Neural cell (in vitro differentiated cells): ENCODE results near the gene CWC27. TPM values are rescaled to one million over a fixed set of nuclear protein-coding genes. Genes with fewer than 3 reads are reported as not detected.

Experiments
- H2AFZ ChIP-seq: fragments of 200-600, 300-800 bp; sonication (generic), shearing (Covaris generic); 2 replicates; pipeline ENCODE4 v1.6.0; 2014; ENCODE audit warnings: low read depth, mild to moderate bottlenecking, antibody characterized with exemption, low read length, moderate library complexity
- H3F3A ChIP-seq: fragments of 200-600 bp; shearing (Covaris generic); 2 replicates; pipeline ENCODE4 v1.6.1; 2016; ENCODE audit warnings: mild to moderate bottlenecking, moderate library complexity, mixed read lengths, antibody characterized with exemption, low read length; ENCODE audit not compliant: insufficient read depth, poor library complexity, severe bottlenecking
- H3K27ac ChIP-seq: fragments of 200-600, 300-800 bp; sonication (generic), shearing (Covaris generic); 2 replicates; pipeline ENCODE4 v1.5.1; 2014; ENCODE audit warnings: mild to moderate bottlenecking, low read length, moderate library complexity
- H3K27me3 ChIP-seq: fragments of 300-800, 200-600 bp; sonication (generic), shearing (Covaris generic); 2 replicates; pipeline ENCODE4 v1.6.0; 2014; ENCODE audit warnings: mild to moderate bottlenecking, low read depth, low read length, moderate library complexity; ENCODE audit not compliant: insufficient read depth
- H3K36me3 ChIP-seq: fragments of 300-800, 200-600 bp; sonication (generic), shearing (Covaris generic); 2 replicates; pipeline ENCODE4 v1.5.1; 2014; ENCODE audit warnings: mild to moderate bottlenecking, antibody characterized with exemption, low read length, moderate library complexity; ENCODE audit not compliant: insufficient read depth
- H3K4me2 ChIP-seq: fragments of 300-800, 200-600 bp; sonication (generic), shearing (Covaris generic); 2 replicates; pipeline ENCODE4 v1.6.0; 2014; ENCODE audit warnings: mild to moderate bottlenecking, low read length
- H3K4me3 ChIP-seq: fragments of 300-800, 200-600 bp; sonication (generic), shearing (Covaris generic); 2 replicates; pipeline ENCODE4 v1.5.1; 2014; ENCODE audit warnings: mild to moderate bottlenecking, low read length, moderate library complexity
- H3K79me2 ChIP-seq: fragments of 200-600 bp; shearing (Covaris generic); replicated peaks from 2 replicates; pipeline ENCODE4 v1.6.0; 2014; ENCODE audit warnings: mild to moderate bottlenecking, low read length, moderate library complexity; ENCODE audit not compliant: insufficient read depth
- H3K9ac ChIP-seq: fragments of 300-800, 200-600 bp; sonication (generic), shearing (Covaris generic); 2 replicates; pipeline ENCODE4 v1.6.1; 2016; ENCODE audit warnings: mild to moderate bottlenecking, low read length, mixed read lengths
- H3K9me2 ChIP-seq: fragments of 200-600 bp; shearing (Covaris generic); 2 replicates; pipeline ENCODE4 v1.6.1; 2016; ENCODE audit warnings: mild to moderate bottlenecking, low read length, mixed read lengths; ENCODE audit not compliant: insufficient read depth
- H3K9me3 ChIP-seq: fragments of 200-600, 300-800 bp; sonication (generic), shearing (Covaris generic); 2 replicates; pipeline ENCODE4 v1.6.1; 2016; ENCODE audit warnings: mild to moderate bottlenecking, mixed run types, low read length, moderate library complexity, mixed read lengths
- H4K20me1 ChIP-seq: fragments of 200-600 bp; shearing (Covaris generic); 2 replicates; pipeline ENCODE4 v1.6.1; 2016; ENCODE audit warnings: mild to moderate bottlenecking, mixed run types; ENCODE audit not compliant: insufficient read depth
- CTCF ChIP-seq: fragments of 450-650 bp; IDR thresholded peaks from 2 replicates; pipeline ENCODE4 v1.5.1; 2014; ENCODE audit warnings: antibody characterized with exemption, mild to moderate bottlenecking, moderate library complexity; ENCODE audit not compliant: poor library complexity, severe bottlenecking
- EP300 ChIP-seq: fragments of 450-650 bp; conservative IDR thresholded peaks from 2 replicates; pipeline ENCODE4 v1.6.1; 2014; ENCODE audit warnings: antibody characterized with exemption, mild to moderate bottlenecking, moderate library complexity; ENCODE audit not compliant: poor library complexity, severe bottlenecking
- EZH2 ChIP-seq: fragments of 200-600, 300-800 bp; shearing (Covaris generic), sonication (generic); IDR thresholded peaks from 2 replicates; pipeline ENCODE4 v1.6.1; 2014; ENCODE audit warnings: antibody characterized with exemption, low read length, borderline replicate concordance, mild to moderate bottlenecking; ENCODE audit not compliant: insufficient read depth, poor library complexity, severe bottlenecking
- MXI1 ChIP-seq: fragments of 450-650 bp; conservative IDR thresholded peaks from 2 replicates; pipeline ENCODE4 v1.6.1; 2014; ENCODE audit warnings: antibody characterized with exemption, mild to moderate bottlenecking; ENCODE audit not compliant: poor library complexity, severe bottlenecking
- POLR2AphosphoS5 ChIP-seq: IDR thresholded peaks from 2 replicates; pipeline ENCODE4 v1.6.1; 2012
- RAD21 ChIP-seq: fragments of 450-650 bp; conservative IDR thresholded peaks from 2 replicates; pipeline ENCODE4 v1.6.1; 2014; ENCODE audit warnings: antibody characterized with exemption, mild to moderate bottlenecking, moderate library complexity
- REST ChIP-seq: IDR thresholded peaks from 2 replicates; pipeline ENCODE4 v1.6.1; 2012; ENCODE audit warnings: borderline replicate concordance
- SMC3 ChIP-seq: fragments of 450-650 bp; conservative IDR thresholded peaks from 2 replicates; pipeline ENCODE4 v1.6.1; 2014; ENCODE audit warnings: antibody characterized with exemption, mild to moderate bottlenecking, moderate library complexity; ENCODE audit not compliant: poor library complexity
- TAF1 ChIP-seq: IDR thresholded peaks from 2 replicates; pipeline ENCODE4 v1.6.1; 2012; ENCODE audit warnings: low read depth
- polyA plus RNA-seq: library from polyadenylated mRNA; depleted of rRNA; stranded (reverse); fragments of >200 nt; gene quantifications from 2 replicates; pipeline ENCODE4 v1.2.3, GENCODE V29; 2014

The CWC27 gene
- polyA plus RNA-seq, 1 donor from 2014 or later, result 26.2 TPM

DNA sequence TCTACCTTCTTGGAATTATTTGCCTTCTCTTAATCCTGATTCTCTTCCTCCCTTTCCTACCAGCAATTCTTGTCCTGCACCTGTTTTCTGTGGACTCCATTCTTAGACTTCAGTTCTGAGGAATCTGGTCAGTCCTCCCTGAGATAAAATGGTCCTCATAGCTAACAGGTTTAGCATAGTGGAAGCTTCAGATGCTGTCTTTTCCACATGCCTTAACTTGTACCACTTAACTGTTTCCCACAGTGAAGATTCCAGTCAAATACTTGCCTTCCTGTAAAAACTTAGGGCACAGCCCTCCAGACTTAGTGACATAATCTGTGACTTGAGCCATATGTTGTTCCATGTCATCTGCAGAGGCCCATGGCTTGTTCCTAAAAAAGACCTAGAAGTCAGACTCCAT lies 261.3 kb downstream of the CWC27 start:
- no peak for TF ChIP-seq REST
- Histone ChIP-seq H3K4me2 (no peak overlapping the region), H3K9me3 (no peaks in the 10 kb centered on the region), H3K9me2 (no peaks in the 10 kb centered on the region), H3K27ac (no peak overlapping the region), H2AFZ (no peak overlapping the region), H3K79me2 (no peaks in the 10 kb centered on the region), H3K4me3 (no peak overlapping the region), H3K9ac (no peak overlapping the region), H3F3A (no peaks in the 10 kb centered on the region), H3K36me3 (no peaks in the 10 kb centered on the region), H3K27me3 (no peaks in the 10 kb centered on the region), H4K20me1 (no peaks in the 10 kb centered on the region)

- no peaks in the 10 kb centered on the region for H3F3A ChIP-seq
- no peaks in the 10 kb centered on the region for H3K79me2 ChIP-seq
- no peak overlapping the region for H3K4me3 ChIP-seq
- H3K4me2 ChIP-seq, result no peak overlapping the region
- no peak overlapping the region for H3K27ac ChIP-seq
- no peaks in the 10 kb centered on the region for H3K9me3 ChIP-seq
- no peak overlapping the region for H3K9ac ChIP-seq
- TF ChIP-seq SMC3 (no peak), EP300 (no peak), TAF1 (no peak), RAD21 (no peak), EZH2 (no peak), REST (no peak), CTCF (no peak), MXI1 (no peak), POLR2AphosphoS5 (no peak)
- H3K27me3 ChIP-seq, result no peaks in the 10 kb centered on the region
- no peak overlapping the region for H2AFZ ChIP-seq
- no peaks in the 10 kb centered on the region for H3K36me3 ChIP-seq
- no peaks in the 10 kb centered on the region for H4K20me1 ChIP-seq
- no peaks in the 10 kb centered on the region for H3K9me2 ChIP-seq
These were observed 263.5 kb downstream of the CWC27 start for GRCh38 chr5:65032250-65032649.
